Measurements from ENCODE around the gene HDAC4. TPM values are rescaled to one million over a fixed set of nuclear protein-coding genes. Genes with fewer than 3 reads are reported as not detected.

The HDAC4 gene
- total and polyA plus RNA-seq, 10 of the 15 experiments (the other 5 are each of a cell fraction or from before 2014, with no cell fraction given): 0.22 to 15.7 (median 4.8) TPM

- no peak for TF ChIP-seq ZBTB33 (IDR thresholded peaks at IDR 0.05)
- no peak for TF ChIP-seq WRNIP1 (IDR thresholded peaks at IDR 0.05; ENCODE audit: borderline replicate concordance, low read depth, low read length)
- TF ChIP-seq STAT1 (conservative IDR thresholded peaks at IDR 0.05): no peak
- no peak for TF ChIP-seq CHD4 (IDR thresholded peaks at IDR 0.05)
- no peak for TF ChIP-seq PAX8 (IDR thresholded peaks at IDR 0.05)
- no peak for TF ChIP-seq BRCA1 (IDR thresholded peaks at IDR 0.05; ENCODE audit: low read depth, low read length)
- no peak for TF ChIP-seq ZSCAN29 (IDR thresholded peaks at IDR 0.05)
- no peak for TF ChIP-seq CBX3 (IDR thresholded peaks at IDR 0.05; ENCODE audit: borderline replicate concordance, low read depth)
- TF ChIP-seq ZNF217 (IDR thresholded peaks at IDR 0.05): peak; percentile 79
- TF ChIP-seq ZNF687 (IDR thresholded peaks at IDR 0.05): no peak
- 0 out of 2 replicates have a peak, but pooled peaks have one; percentile 54 for TF ChIP-seq JUNB (IDR thresholded peaks at IDR 0.05)
- TF ChIP-seq, protein P1, sequence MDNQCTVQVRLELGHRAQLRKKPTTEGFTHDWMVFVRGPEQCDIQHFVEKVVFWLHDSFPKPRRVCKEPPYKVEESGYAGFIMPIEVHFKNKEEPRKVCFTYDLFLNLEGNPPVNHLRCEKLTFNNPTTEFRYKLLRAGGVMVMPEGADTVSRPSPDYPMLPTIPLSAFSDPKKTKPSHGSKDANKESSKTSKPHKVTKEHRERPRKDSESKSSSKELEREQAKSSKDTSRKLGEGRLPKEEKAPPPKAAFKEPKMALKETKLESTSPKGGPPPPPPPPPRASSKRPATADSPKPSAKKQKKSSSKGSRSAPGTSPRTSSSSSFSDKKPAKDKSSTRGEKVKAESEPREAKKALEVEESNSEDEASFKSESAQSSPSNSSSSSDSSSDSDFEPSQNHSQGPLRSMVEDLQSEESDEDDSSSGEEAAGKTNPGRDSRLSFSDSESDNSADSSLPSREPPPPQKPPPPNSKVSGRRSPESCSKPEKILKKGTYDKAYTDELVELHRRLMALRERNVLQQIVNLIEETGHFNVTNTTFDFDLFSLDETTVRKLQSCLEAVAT (IDR thresholded peaks at IDR 0.05): peak; percentile 94
- TF ChIP-seq CREB1 (IDR thresholded peaks at IDR 0.05; ENCODE audit: low read depth): no peak
- TF ChIP-seq RAD51 (IDR thresholded peaks at IDR 0.05): peak; percentile 87
- TF ChIP-seq NBN (IDR thresholded peaks at IDR 0.05): no peak
- 0 out of 2 replicates have a peak, but pooled peaks have one; percentile 14 for TF ChIP-seq CREM (IDR thresholded peaks at IDR 0.05; ENCODE audit: low read depth)
- TF ChIP-seq ATF2 (IDR thresholded peaks at IDR 0.05; ENCODE audit: low read length): no peak
- peak; percentile 30; the same call in 1 of the 2 replicates for TF ChIP-seq USF2 (IDR thresholded peaks at IDR 0.05; ENCODE audit: borderline replicate concordance, low read depth, low read length)
- no peak for TF ChIP-seq TCF12 (IDR thresholded peaks at IDR 0.05; ENCODE audit: low read depth, low read length)
- TF ChIP-seq POLR2AphosphoS2 (IDR thresholded peaks at IDR 0.05; ENCODE audit: low read depth, low read length): no peak
- TF ChIP-seq ESRRA (IDR thresholded peaks at IDR 0.05; ENCODE audit: low read length): no peak
- TF ChIP-seq IKZF2 (IDR thresholded peaks at IDR 0.05): peak; percentile 24 to 53; a peak in 1 of 4 replicates
Observed at GRCh38 chr2:239380831-239381708, 19.8 kb downstream of the HDAC4 start (continued).

All from GM12878 (cell line).